GM18861 (cell line): ENCODE data around the gene ASIC4.

ENCODE experiments used
- ATAC-seq: cut with Tn5 transposase; IDR thresholded peaks from one replicate; pipeline ENCODE4 v1.9.1; 2021; ENCODE audit not compliant: unreplicated experiment

The ASIC4 gene

GRCh38 chr2:219531639-219532377 is 17.5 kb downstream of the ASIC4 start:
- ATAC-seq: no peak

GRCh38 chr2:219532378-219532649 is 18.0 kb downstream of the ASIC4 start:
- no peak for ATAC-seq

GRCh38 chr2:219533930-219534661 is 19.8 kb downstream of the ASIC4 start:
- ATAC-seq: no peak

- no peak for ATAC-seq
Measured at GRCh38 chr2:219536425-219536824, 22.1 kb downstream of the ASIC4 start.

GRCh38 chr2:219536967-219537366 is 22.7 kb downstream of the ASIC4 start:
- ATAC-seq: no peak

GRCh38 chr2:219537657-219538488 is 23.6 kb downstream of the ASIC4 start:
- ATAC-seq: no peak

- no peak for ATAC-seq
Measured at GRCh38 chr2:219538504-219538951, 24.2 kb downstream of the ASIC4 start.

- no peak for ATAC-seq
Measured at GRCh38 chr2:219538956-219539788, 24.9 kb downstream of the ASIC4 start.

- no peak for ATAC-seq
Measured at GRCh38 chr2:219539926-219540678, 25.8 kb downstream of the ASIC4 start.

GRCh38 chr2:219540784-219541504 is 26.7 kb downstream of the ASIC4 start:
- ATAC-seq: no peak

GRCh38 chr2:219541611-219542180 is 27.4 kb downstream of the ASIC4 start:
- peak; percentile 57 for ATAC-seq

GRCh38 chr2:219542931-219543595 is 28.8 kb downstream of the ASIC4 start:
- peak; percentile 2 for ATAC-seq

- peak; percentile 74 for ATAC-seq
Measured at GRCh38 chr2:219543596-219544358, 29.5 kb downstream of the ASIC4 start, which contains the start of the genes CHPF and TMEM198. CHPF (minus strand) TSS chr2:219543809; CDS start chr2:219543538, 271 bp downstream. TMEM198 (plus strand) TSS chr2:219544028; CDS start chr2:219544728, 700 bp downstream.

GRCh38 chr2:219544567-219544966 is 30.3 kb downstream of the ASIC4 start:
- no peak for ATAC-seq

GRCh38 chr2:219545295-219545942 is 31.1 kb downstream of the ASIC4 start:
- no peak for ATAC-seq

- ATAC-seq: no peak
Measured at GRCh38 chr2:219545943-219546352, 31.7 kb downstream of the ASIC4 start.

GRCh38 chr2:219547621-219548020 is 33.3 kb downstream of the ASIC4 start:
- no peak for ATAC-seq
